ENCODE data around the gene TRIM40. TPM values are rescaled to one million over a fixed set of nuclear protein-coding genes. Genes with fewer than 3 reads are reported as not detected.

The TRIM40 gene
- polyA plus RNA-seq, 2 of the 4 experiments (the other 2 are of a cell fraction) = 0.05 TPM

GRCh38 chr6:30151580-30151979 lies 15.6 kb downstream of the TRIM40 start:
- CTCF ChIA-PET = interaction anchor here (0.7 to 1.9 kb wide), 3 partner anchors 11 to 27 kb away, joined by 3 to 6 read pairs (median 3); no protein-coding TSS in a partner anchor
- DNase-seq (ENCODE audit: low read depth in 1 of 2, low spot score in 1 of 2) = no peak
- H3K9me3 ChIP-seq = no peaks in the 10 kb centered on the region
- no peak overlapping the region for H3K4me2 ChIP-seq
- no peak overlapping the region for H3K4me3 ChIP-seq
- FAIRE-seq = no peak
- no peak for ATAC-seq
- no peak overlapping the region for H3K27ac ChIP-seq
- POLR2A ChIA-PET = no interaction called here
- 77% methylated on average over 3 of the region's 3 CpGs for WGBS (ENCODE audit: missing lambda C conversion rate)
- TF ChIP-seq FOXS1 (CRISPR knock-in tag; IDR thresholded peaks at IDR 0.05) = no peak
- H3K4me1 ChIP-seq = peaks cover 29% of the 10 kb centered on the region

GRCh38 chr6:30152016-30152673 lies 16.2 kb downstream of the TRIM40 start:
- WGBS (ENCODE audit: missing lambda C conversion rate) = 43% methylated on average over 4 of the region's 4 CpGs
- TF ChIP-seq KDM1A (IDR thresholded peaks at IDR 0.05; ENCODE audit: low read depth) = no peak
- no peak for TF ChIP-seq ATOH8 (CRISPR knock-in tag; IDR thresholded peaks at IDR 0.05; ENCODE audit: low read depth)
- TF ChIP-seq BCL3 (IDR thresholded peaks at IDR 0.05) = no peak
- DNase-seq (ENCODE audit: low read depth in 1 of 2, low spot score in 1 of 2) = no peak
- peaks cover 33% of the 10 kb centered on the region for H3K4me1 ChIP-seq
- H3K9me3 ChIP-seq = no peaks in the 10 kb centered on the region
- FAIRE-seq = no peak
- no peak overlapping the region for H3K27ac ChIP-seq
- CTCF ChIA-PET = interaction anchor here (0.7 to 1.9 kb wide), 3 partner anchors 11 to 27 kb away, joined by 3 to 6 read pairs (median 3); no protein-coding TSS in a partner anchor
- no peak for ATAC-seq
- POLR2A ChIA-PET = no interaction called here
- no peak overlapping the region for H3K4me3 ChIP-seq
- no peak overlapping the region for H3K4me2 ChIP-seq

- H3K4me2 ChIP-seq = no peak overlapping the region
- ATAC-seq = no peak
- H3K4me1 ChIP-seq = peaks cover 33% of the 10 kb centered on the region
- TF ChIP-seq NFE2L2 (conservative IDR thresholded peaks at IDR 0.05; ENCODE audit: low read length) (no peak), BHLHE40 (IDR thresholded peaks at IDR 0.05; ENCODE audit: low read depth, low read length) (no peak), HOXB5 (CRISPR knock-in tag; IDR thresholded peaks at IDR 0.05) (no peak), ATOH8 (CRISPR knock-in tag; IDR thresholded peaks at IDR 0.05; ENCODE audit: low read depth) (no peak), FOSB (CRISPR knock-in tag; IDR thresholded peaks at IDR 0.05) (no peak), ELK1 (IDR thresholded peaks at IDR 0.05; ENCODE audit: low read depth, low read length) (no peak), KDM5A (IDR thresholded peaks at IDR 0.05) (no peak), CBX8 (IDR thresholded peaks at IDR 0.05) (no peak), MAX (IDR thresholded peaks at IDR 0.05) (no peak), ZC3H11A (IDR thresholded peaks at IDR 0.05) (no peak), MYC (IDR thresholded peaks at IDR 0.05; ENCODE audit: borderline replicate concordance, low read length) (no peak), USF2 (IDR thresholded peaks at IDR 0.05) (no peak), ZNF302 (CRISPR knock-in tag; IDR thresholded peaks at IDR 0.05) (no peak), CTCF (IDR thresholded peaks at IDR 0.05) (no peak), EHF (CRISPR knock-in tag; IDR thresholded peaks at IDR 0.05) (no peak), TP53 (CRISPR knock-in tag; IDR thresholded peaks at IDR 0.05) (no peak), RARB (CRISPR knock-in tag; IDR thresholded peaks at IDR 0.05) (no peak), NR3C1 (IDR thresholded peaks at IDR 0.05) (no peak), CBX2 (IDR thresholded peaks at IDR 0.05; ENCODE audit: borderline replicate concordance, low read depth) (no peak)
- no peak overlapping the region for H3K4me3 ChIP-seq
- 94% methylated on average over 3 of the region's 3 CpGs for WGBS (ENCODE audit: missing lambda C conversion rate)
- FAIRE-seq = no peak
- ChIA-PET POLR2A (no interaction called here), CTCF (interaction anchor here (1.5 to 1.9 kb wide), 2 partner anchors 22 to 50 kb away, joined by 6 to 7 read pairs; no protein-coding TSS in a partner anchor)
- no peak for DNase-seq (ENCODE audit: low read depth in 1 of 2, low spot score in 1 of 2)
- no peaks in the 10 kb centered on the region for H3K9me3 ChIP-seq
- no peak overlapping the region; a peak in 1 of 6 replicates for H3K27ac ChIP-seq
Observed at GRCh38 chr6:30152910-30153610, 17.1 kb downstream of the TRIM40 start.

Measured in A549 (cell line).